NCI-H526 treated with DMSO at 0.1 percent for 48 hours (cell line): ENCODE results near the gene TTBK2.
"Not testable (repeated sequence)": the region's sequence is repeated elsewhere in the genome, so short reads cannot be mapped to it uniquely, and the experiment has no call there.

Experiments
- DNase-seq: peaks from one replicate; lab custom pipeline; 2025; lab: John Stamatoyannopoulos, UW

TTBK2 gene

DNA sequence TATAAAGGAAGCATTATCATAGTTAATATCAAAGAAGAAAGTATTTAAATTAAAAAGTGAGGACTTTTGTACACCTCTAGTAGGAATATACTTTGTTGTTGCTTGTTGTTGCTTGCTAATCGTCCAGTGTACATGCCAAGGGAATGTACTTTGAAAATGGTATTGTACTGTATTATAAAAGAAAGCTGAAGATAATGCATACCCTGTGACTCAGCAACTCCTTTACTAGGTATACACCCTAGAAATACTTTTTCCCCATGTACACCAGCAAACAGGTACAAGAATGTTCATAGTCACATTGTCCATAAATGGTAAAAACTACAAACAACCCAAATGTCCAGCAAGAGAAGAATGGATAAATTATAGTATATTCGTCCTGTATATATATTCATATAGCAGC lies 12.0 kb downstream of the TTBK2 start:
- no peak for DNase-seq

DNA sequence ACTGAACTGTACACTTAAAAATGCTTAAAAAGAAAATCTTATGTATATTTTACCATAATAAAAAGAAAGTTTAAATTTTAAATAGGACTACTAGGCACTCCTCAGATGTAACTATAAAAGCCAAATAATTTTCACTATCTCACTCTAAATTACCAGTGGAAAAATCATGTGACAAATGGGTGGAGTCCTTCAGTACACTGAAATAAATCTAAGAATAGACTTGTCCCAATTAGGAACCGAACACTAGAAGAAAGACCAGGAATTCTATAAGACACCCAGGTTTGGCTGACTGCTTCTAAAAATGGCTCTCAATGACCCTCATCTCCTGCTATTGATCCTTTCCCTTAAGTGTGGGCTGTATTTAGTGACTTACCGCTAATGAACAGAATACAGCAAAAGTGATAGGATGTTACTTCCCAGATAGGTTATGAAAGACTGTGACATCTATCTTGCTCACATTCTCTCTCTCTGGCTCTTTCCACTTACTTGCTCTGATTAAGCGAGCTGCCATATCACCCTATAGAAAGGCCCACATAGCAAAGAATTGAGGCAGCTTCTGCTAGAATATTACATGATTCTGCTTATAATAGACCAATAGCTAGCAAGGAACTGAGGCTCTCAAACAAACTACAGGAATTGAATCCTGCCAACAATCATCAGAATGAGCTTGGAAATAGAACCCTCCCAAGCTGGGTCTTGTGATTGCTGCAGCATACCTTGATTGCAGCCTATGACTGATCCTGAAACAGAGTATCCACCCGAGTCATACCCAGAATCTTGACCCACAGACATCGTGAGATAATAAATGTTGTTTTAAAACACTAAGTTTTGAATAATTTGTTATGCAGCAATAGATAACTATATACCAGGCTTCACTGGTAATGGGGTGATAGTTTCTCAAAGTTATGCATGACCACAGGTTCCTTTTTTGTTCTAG lies 16.9 kb downstream of the TTBK2 start:
- no peak for DNase-seq

DNA sequence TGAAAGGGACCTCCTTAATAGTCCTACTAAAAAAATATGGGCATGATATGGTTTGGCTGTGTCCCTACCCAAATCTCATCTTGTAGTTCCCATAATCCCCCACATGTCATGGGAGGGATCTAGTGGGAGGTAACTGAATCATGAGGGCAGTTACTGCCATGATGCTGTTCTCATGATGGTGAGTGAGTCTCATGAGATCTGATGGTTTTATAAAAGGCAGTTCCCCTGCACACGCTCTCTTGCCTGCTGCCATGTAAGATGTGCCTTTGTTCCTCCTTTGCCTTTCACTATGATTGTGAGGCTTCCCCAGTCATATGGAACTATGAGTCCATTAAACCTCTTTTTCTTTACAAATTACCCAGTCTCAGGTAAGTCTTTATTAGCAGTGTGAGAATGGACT lies 26.7 kb downstream of the TTBK2 start:
- not testable (repeated sequence) for DNase-seq

DNA sequence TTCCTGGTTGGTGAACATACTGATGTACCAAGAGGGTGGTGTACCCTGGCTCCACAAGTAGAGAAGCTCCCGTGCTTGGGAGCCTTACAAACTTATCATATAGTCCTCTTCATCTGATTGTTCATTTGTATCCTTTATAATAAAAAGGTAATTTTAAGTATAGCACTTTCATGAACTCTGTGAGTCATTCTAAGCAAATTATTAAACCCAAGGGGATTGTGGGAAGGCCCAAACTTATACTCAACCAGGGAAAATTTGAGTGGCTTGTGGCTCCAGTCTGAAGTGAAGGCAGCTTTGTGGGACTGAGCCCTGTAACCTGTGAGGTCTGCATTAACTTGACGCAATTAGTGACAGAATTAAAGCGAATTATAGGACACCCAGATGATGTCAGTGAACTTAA lies 29.0 kb downstream of the TTBK2 start:
- no peak for DNase-seq

DNA sequence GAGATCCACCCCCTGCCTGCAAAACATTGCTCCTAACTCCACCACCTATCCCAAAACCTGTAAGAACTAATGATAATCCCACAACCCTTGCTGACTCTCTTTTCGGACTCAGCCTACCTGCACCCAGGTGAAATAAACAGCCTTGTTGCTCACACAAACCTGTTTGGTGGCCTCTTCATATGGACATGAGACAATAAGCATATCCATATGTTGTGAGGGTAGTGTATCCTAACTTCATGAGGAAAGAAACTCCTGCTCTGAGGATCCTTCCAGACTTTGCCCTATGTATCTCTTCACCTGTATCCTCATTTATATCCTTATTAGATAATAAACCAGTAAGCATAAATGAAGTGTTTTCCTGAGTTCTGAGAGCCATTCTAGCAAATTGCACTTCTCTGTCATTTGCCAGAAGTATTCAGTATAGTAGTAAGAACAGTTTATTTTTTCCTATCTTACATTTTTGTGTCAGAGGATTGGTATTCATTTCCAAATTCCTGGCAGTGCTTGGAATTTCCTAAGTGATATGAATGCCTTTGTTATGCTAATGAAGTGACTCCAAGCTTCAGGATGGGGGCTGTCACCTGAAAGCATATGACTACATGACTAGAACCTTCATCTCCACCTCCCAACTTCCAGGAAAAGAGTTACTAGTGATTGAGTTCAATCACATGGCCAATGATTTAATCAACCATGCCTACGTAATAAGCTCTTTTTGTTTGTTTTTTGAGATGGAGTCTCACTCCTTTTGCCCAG lies 30.2 kb downstream of the TTBK2 start:
- no peak for DNase-seq

DNA sequence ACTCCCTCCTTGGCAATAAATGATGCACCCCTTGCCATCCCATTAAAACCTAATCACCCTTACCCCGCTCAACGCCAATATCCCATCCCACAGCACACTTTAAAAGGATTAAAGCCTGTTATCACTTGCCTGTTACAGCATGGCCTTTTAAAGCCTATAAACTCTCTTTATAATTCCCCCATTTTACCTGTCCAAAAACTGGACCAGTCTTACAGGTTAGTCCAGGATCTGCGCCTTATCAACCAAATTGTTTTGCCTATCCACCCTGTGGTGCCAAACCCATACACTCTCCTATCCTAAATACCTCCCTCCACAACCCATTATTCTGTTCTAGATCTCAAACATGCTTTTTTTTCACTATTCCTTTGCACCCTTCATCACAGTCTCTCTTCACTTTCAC lies 33.2 kb downstream of the TTBK2 start:
- DNase-seq = not testable (repeated sequence)

DNA sequence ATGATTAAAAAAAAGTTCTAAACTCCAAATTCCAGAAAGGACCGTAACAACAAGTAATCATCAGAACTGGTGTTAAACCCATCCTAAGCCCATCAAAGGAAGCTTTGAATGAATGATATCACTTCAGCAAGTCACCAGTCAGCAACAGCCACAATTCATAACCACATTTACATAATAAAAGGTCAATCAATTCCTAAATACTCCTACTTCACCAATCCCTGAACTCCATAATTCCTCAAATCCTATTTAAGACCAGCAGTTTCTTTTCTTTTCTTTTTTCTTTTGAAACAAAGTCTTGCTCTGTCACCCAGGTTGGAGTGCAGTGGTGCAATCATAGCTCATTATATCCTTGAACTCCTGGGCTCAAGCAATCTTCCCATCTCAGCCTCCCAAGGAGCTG lies 40.5 kb downstream of the TTBK2 start:
- no peak for DNase-seq

DNA sequence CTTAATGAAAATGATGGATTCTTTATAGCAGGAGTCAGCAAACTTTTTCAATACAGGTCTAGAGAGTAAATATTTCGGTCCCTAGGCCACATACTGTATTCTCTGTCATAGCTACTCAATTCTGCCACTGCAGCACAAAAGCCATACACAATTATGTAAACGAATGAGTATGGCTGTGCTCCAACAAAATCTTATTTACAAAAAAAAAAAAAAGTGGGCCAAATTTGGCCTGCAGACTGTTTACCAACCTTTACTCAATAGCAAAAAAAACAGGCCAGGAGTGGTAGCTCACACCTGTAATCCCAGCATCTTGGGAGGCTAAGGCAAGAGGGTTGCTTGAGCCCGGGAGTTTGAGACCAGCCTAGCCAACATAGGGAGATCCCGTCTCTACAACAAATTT lies 41.1 kb downstream of the TTBK2 start:
- DNase-seq = no peak

DNA sequence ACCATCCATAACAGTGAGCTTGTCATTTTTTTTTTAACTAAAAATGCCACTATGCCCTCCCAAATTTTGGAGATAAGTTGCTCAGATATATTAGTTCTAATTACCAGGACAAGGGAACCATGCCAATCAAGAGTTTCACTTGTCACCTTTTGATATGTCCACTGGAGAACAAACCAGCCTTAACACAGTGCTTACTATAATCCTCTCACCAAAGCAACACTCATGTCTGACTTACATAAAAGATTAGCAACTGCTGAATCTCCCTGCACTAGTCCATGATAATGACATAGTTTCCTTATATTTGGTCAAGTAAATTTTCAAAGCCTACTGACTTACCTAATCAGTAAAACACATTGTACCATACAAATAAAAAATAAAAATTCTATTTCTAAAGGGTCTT lies 44.4 kb downstream of the TTBK2 start:
- DNase-seq = no peak

DNA sequence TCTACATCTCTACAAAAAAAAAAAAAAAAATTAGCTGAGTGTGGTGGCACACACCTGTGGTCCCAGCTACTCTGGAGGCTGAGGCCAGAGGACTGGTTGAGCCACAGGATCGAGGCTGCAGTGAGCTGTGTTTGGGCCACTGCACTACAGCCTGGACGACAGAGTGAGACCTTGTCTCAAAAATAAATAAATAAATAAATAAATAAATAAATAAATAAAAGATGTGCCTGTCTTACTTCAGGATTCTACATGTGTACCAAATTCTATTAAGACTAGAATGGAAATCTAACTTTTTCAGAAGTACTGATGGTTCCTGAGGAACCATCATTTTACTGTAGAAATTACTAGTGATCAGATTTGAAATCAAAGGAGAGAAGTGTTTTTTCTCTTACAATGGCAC lies 51.9 kb downstream of the TTBK2 start:
- DNase-seq = no peak

DNA sequence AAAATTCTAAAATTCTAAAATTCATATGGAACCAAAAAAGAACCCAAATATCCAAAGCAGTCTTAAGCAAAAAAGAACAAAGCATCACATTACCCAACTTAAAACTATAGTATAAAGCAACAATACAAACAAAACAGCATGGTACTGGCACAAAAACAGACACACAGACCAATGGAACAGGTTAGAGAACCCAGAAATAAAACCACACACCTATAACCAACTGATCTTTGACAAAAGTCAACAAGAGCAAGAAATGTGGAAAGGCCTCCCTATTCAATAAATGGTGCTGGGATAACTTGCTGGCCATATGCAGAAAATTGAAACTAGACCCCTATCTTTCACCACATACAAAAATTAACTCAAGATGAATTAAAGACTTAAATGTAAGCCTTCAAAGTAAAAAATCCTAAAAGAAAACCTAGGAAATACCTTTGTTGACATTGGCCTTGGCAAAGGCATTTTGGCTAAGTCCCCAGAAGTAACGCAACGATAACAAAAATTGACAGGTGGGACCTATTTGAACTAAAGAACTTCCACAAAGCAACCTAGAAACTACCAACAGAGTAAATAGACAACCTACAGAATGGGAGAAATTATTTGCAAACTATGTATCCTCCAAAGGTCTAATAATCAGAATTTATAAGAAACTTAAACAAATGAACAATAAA lies 56.9 kb downstream of the TTBK2 start:
- DNase-seq = no peak

DNA sequence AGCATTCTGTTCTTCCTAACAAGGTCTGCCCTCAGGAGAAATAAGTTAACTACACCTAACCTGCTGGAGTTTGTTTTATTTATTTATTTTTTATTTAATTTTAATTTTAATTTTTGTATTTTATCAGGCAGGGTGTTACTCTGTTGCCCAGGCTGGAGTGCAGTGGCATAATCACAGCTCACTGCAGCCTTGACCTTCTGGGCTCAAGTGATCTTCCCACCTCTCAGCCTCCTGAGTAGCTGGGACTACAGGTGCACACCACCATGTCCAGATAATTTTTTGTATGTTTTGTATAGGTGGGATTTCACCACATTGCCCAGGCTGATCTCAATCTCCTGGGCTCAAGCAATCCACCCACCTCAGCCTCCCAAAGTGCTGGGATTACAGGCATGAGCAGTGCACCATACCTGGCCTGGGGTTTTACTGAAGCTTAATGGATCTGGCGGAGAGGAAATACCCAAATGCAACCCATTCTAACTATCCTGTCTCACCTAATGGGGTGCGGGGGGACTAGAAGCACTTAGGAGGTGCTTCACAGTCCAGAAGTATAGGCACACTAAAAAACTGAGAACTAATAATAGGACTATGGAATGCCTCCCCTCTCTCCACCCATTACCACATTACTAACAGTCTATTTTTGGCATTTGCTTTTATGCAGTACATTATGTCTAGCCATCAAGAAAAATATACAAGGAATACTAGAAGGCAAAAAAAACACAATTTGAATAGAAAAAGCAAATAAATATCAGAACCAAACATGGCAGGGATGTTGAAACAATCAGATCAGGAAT lies 61.4 kb downstream of the TTBK2 start:
- no peak for DNase-seq

DNA sequence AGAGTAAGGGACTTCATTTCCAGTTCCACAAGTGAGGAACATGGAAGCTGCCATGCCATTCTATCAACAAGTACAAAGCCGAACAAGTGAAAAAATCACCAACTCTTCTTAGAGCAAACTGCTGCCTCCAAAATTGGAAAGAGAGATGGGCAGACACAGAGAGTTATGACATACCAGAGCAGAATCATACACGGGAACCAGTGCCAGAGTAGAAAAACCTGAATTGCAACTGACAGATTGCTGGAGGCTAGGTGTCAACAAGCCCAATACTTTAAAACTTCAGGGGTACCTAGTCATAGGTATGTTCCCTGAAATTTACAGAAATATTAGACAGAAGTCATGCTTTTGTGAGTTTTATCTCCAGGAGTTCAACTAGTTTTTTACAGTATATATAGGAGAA lies 62.0 kb downstream of the TTBK2 start:
- DNase-seq = no peak

DNA sequence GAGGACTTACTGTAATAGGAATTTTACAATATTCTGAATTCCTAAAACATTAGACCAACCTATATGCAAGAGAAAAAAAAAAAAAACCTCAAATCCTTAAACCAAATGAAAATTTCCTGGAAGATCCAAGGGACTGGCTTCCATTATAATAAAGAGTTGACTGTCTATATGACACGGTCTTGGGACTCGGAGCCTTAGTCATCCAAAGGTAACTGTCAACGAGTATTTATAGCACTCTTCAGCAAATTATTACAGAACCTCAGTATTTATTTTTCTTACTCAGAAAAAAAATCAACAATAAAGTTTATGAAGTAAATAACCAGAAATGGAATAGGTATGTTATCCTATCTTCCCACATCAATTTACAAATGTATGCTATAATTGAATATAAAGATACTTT lies 66.0 kb downstream of the TTBK2 start:
- DNase-seq = no peak

DNA sequence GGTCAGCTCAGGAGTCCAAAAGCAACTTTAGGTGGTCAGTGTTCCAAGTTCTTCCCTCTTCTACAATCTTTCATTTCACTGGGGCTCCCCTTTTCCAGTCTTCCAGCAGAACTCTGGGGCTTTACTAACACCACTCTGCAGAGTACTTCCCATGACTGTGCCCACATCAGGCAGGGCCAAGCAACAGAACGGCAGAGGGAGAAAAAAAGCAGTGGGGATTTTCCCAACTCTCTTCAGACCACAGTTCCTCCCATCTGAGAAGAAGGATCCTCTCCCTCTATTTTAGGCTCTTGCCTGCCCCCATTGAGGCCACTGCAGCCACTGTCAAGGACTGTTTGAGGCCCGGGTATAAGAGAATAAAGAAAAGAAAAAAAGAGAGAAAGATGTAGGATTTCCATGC lies 70.7 kb downstream of the TTBK2 start:
- DNase-seq = no peak

DNA sequence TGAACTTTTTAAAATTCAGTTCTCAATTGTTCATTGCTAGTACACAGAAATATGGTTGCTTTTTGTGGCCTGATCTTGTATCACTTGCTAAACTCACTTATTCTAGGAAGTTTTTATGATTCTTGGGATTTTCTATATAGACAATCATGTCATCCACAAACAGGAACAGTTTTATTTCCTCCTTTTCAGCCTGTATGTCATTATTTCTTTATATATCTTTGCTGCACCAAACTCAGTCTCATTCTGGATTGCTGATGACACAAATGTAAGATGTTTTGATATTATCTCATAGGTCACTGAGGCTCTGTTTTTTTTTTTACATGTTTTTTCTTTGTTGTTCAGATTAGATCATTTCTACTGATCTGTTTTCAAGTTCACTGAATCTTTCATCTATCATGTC lies 71.7 kb downstream of the TTBK2 start:
- DNase-seq = no peak

DNA sequence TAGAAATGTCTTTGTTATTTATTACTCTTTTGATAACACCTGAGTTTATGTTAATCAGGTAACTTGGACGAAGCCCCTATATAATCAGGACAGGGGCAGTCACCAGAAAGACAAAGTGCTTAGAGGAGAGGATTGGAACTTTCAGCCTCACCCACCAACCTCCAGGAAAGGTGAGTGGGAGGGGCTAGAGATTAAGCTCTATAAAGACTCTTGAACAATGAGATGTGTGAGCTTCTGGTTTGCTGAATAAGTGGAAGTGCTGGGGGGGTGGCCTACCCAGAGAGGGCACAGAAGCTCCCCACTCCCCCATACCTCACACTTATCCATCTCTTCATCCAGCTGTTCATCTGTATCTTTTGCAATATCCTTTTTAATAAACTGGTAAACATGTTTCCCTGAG lies 73.9 kb downstream of the TTBK2 start:
- DNase-seq = no peak

DNA sequence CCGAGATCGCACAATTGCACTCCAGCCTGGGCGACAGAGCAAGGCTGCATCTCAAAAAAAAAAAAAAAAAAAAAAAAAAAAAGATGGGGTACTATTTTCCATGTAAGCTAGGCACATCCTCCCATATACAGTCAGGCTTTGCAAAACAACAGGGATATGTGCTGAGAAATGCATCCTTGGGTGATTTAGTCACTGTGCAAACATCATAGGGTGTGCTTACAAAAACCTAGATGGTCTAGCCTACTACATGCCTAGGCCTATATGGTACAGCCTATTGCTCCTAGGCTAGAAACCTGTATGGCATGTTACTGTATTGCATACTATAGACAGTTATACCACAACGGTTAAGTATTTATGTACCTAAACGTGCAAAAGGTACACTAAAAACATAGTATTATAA lies 75.0 kb downstream of the TTBK2 start:
- no peak for DNase-seq

DNA sequence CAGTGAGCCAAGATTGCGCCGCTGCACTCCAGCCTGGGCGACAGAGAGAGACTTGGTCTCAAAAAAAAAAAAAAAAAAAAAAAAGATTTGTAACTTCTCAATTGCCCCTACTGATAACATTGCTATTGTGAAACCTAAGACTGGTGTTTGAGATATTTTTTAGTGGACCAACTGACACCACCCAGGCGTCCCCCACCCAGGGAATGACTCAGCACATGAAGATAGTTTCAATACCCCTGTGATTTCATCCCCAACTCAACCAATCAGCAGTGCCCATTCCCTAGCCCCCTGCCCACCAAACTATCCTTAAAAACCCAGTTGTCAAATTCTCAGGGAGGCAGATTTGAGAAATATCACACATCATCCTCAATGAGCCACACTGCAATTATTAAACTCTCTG lies 76.9 kb downstream of the TTBK2 start:
- no peak for DNase-seq

DNA sequence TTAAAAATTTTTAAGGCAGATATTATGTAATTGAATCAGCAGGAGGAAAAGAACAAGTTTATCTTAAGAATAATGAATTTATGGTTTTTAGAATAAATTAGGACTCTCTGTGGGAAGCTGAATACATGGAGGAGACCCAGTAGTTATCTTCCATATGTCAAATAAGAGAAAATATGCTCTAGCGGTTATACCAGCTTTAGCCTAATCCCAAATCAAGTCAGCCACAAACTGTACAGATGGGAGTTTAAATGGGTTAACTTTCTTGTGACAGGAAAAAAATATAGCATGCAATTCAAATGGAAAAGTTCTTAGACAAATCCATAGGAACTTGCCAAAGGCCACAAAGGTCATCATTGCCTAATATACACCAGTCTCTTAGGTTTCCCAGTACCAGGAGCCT lies 84.3 kb downstream of the TTBK2 start:
- no peak for DNase-seq

DNA sequence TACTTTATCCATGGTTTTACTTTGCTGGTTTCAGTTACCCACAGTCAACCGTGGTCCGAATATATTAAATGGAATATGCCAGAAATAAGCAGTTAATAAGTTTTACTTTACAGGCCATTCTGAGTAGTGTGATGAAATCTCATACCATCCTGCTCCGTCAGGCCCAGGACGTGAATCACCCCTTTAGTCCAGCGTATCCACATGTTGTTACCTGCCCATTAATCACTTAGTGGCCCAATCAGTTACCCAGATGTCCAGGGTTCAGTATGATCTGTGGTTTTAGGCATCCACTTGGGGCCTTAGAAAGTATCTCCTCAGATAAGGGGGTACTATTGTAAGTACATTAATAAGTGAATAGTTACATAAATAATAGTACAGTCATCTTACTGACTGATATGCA lies 88.0 kb downstream of the TTBK2 start:
- DNase-seq = no peak

DNA sequence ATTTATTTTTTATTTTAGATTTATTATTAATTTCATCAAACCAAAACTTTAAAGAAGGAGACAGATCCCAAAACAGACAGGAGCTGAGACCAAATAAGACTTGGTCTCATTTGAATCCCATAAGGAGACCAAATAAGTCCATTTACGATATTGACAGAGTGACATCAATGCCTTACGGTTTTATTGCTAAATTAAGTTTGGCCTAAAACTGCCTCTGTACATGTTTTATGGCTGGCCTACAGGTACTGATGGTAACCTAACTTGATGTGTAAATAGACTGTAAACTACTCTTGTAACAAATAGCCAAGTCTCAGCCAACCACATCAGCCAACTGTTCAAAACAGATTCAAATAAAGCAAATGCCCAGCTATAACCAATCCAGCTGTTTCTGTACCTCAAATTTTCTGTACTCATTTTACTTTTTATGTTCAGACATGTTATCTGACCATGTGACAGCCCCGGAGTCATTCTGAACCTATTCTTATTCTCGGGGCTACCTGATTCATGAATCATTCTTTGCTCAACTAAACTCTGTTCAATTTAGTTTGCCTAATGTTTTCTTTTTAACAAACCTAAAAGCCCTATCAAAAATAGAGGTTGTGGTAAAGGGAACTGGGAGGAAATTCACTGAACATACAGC lies 94.2 kb downstream of the TTBK2 start:
- no peak for DNase-seq
